ENCODE data around the gene PIF1.
A peak's percentile ranks its signal among the peaks of the same experiment; 100 is the strongest.

PIF1 gene

GRCh38 chr15:64843991-64844390 lies 18.5 kb upstream of the PIF1 start:
- TF ChIP-seq CTCF (IDR thresholded peaks at IDR 0.05; ENCODE audit: low read depth, low read length, missing control alignments), result no peak
- H3K4me3 ChIP-seq (replicated peaks; ENCODE audit: low read depth, low read length), result peak overlapping the region; percentile 5; the same call in 1 of the 2 replicates
- DNase-seq (ENCODE audit: extremely low read depth, low read depth), result no peak

GRCh38 chr15:64842986-64843561 lies 17.6 kb upstream of the PIF1 start:
- H3K4me3 ChIP-seq (replicated peaks; ENCODE audit: low read depth, low read length), result peak overlapping the region; percentile 76
- no peak for TF ChIP-seq CTCF (IDR thresholded peaks at IDR 0.05; ENCODE audit: low read depth, low read length, missing control alignments)
- no peak for DNase-seq (ENCODE audit: extremely low read depth, low read depth)

GRCh38 chr15:64842096-64842939 lies 16.9 kb upstream of the PIF1 start:
- H3K4me3 ChIP-seq (replicated peaks; ENCODE audit: low read depth, low read length), result peak overlapping the region; percentile 76
- TF ChIP-seq CTCF (IDR thresholded peaks at IDR 0.05; ENCODE audit: low read depth, low read length, missing control alignments), result no peak
- no peak for DNase-seq (ENCODE audit: extremely low read depth, low read depth)

GRCh38 chr15:64841344-64842095 lies 16.1 kb upstream of the PIF1 start, which contains the start of gene PLEKHO2:
PLEKHO2 (plus strand) TSS chr15:64841915; CDS start chr15:64842017, 102 bp downstream.
- TF ChIP-seq CTCF (IDR thresholded peaks at IDR 0.05; ENCODE audit: low read depth, low read length, missing control alignments), result no peak
- peak; percentile 77 for DNase-seq (ENCODE audit: extremely low read depth, low read depth)
- H3K4me3 ChIP-seq (replicated peaks; ENCODE audit: low read depth, low read length), result peak within 1 kb of the TSS; percentile 76

- TF ChIP-seq CTCF (IDR thresholded peaks at IDR 0.05; ENCODE audit: low read depth, low read length, missing control alignments), result no peak
- H3K4me3 ChIP-seq (replicated peaks; ENCODE audit: low read depth, low read length), result peak overlapping the region; percentile 48
- DNase-seq (ENCODE audit: extremely low read depth, low read depth), result no peak
These were observed 15.6 kb upstream of the PIF1 start for GRCh38 chr15:64841060-64841343.

GRCh38 chr15:64837502-64837901 lies 12.1 kb upstream of the PIF1 start:
- TF ChIP-seq CTCF (IDR thresholded peaks at IDR 0.05; ENCODE audit: low read depth, low read length, missing control alignments), result no peak
- DNase-seq (ENCODE audit: extremely low read depth, low read depth), result no peak
- H3K4me3 ChIP-seq (replicated peaks; ENCODE audit: low read depth, low read length), result no peak overlapping the region

All from HFF-Myc (cell line).